Measurements from ENCODE around the gene VASP. TPM values are rescaled to one million over a fixed set of nuclear protein-coding genes. Genes with fewer than 3 reads are reported as not detected.

Gene VASP
- total and polyA plus RNA-seq, 2 experiments from 2014 or later, result 60.3 to 147 TPM

- H3K27me3 ChIP-seq (ENCODE audit: insufficient read depth), result peaks cover 26% of the 10 kb centered on the region
- H3F3A ChIP-seq (replicated peaks; ENCODE audit: low read depth), result peaks cover 32% of the 10 kb centered on the region
- peaks cover 33% of the 10 kb centered on the region for H3K27me3 Mint-ChIP-seq (ENCODE audit: insufficient read depth, low read depth, poor library complexity)
- peaks cover 20% of the 10 kb centered on the region for H4K20me1 ChIP-seq (replicated peaks; ENCODE audit: insufficient read depth)
- peaks cover 18% of the 10 kb centered on the region for H3K4me1 Mint-ChIP-seq
- DNase-seq (ENCODE audit: low spot score), result peak; percentile 85
- H3K36me3 ChIP-seq (ENCODE audit: insufficient read depth), result peaks cover 20% of the 10 kb centered on the region
- H3K9me3 Mint-ChIP-seq, result peaks cover 16% of the 10 kb centered on the region
- H3K36me3 Mint-ChIP-seq (ENCODE audit: low read depth), result peaks cover 55% of the 10 kb centered on the region
- no peaks in the 10 kb centered on the region for H3K9me2 ChIP-seq (ENCODE audit: insufficient read depth)
- peak overlapping the region; percentile 83 for H3K4me2 ChIP-seq
- peak overlapping the region; percentile 7; the same call in 1 of the 2 replicates for H3K27ac ChIP-seq (ENCODE audit: low read depth)
- H3K4me1 ChIP-seq (ENCODE audit: insufficient read depth), result peaks cover 7% of the 10 kb centered on the region
- H2AFZ ChIP-seq, result no peak overlapping the region
- H3K4me3 Mint-ChIP-seq, result peak overlapping the region; percentile 78
- peak; percentile 36 for ATAC-seq
- no peaks in the 10 kb centered on the region for H3K79me2 ChIP-seq (replicated peaks; ENCODE audit: insufficient read depth)
- peak; percentile 35; the same call in 1 of the 2 replicates for TF ChIP-seq POLR2AphosphoS5 (IDR thresholded peaks at IDR 0.05; ENCODE audit: low read depth)
- no peak for TF ChIP-seq ETS1 (IDR thresholded peaks at IDR 0.05)
- TF ChIP-seq CTCF (conservative IDR thresholded peaks at IDR 0.05; ENCODE audit: low read depth in 2 of 2), result 0 out of 4 replicates have a peak, but pooled peaks of 1 of the 2 experiments have one; percentile 0
- H3K27ac Mint-ChIP-seq, result peak overlapping the region; percentile 42
- peak overlapping the region; percentile 65 for H3K4me3 ChIP-seq
These were observed 21.0 kb downstream of the VASP start for GRCh38 chr19:45528149-45528743.

- peaks cover 48% of the 10 kb centered on the region for H3K36me3 Mint-ChIP-seq (ENCODE audit: low read depth)
- H3K4me3 Mint-ChIP-seq, result peak overlapping the region; percentile 78
- H3K27ac Mint-ChIP-seq, result peak overlapping the region; percentile 42
These were observed 21.6 kb downstream of the VASP start for GRCh38 chr19:45528744-45529419.

More at GRCh38 chr19:45528744-45529419, 21.6 kb downstream of the VASP start:
- Histone ChIP-seq H3K4me1 (ENCODE audit: insufficient read depth) (peaks cover 7% of the 10 kb centered on the region), H3K79me2 (replicated peaks; ENCODE audit: insufficient read depth) (no peaks in the 10 kb centered on the region), H3K9me2 (ENCODE audit: insufficient read depth) (no peaks in the 10 kb centered on the region), H3K27me3 (ENCODE audit: insufficient read depth) (peaks cover 26% of the 10 kb centered on the region), H3F3A (replicated peaks; ENCODE audit: low read depth) (peaks cover 32% of the 10 kb centered on the region), H3K4me2 (peak overlapping the region; percentile 83), H3K4me3 (peak overlapping the region; percentile 65), H3K27ac (ENCODE audit: low read depth) (no peak overlapping the region), H2AFZ (peak overlapping the region; percentile 99), H4K20me1 (replicated peaks; ENCODE audit: insufficient read depth) (peaks cover 20% of the 10 kb centered on the region), H3K36me3 (ENCODE audit: insufficient read depth) (peaks cover 20% of the 10 kb centered on the region)
- 0 out of 2 replicates have a peak, but pooled peaks have one; percentile 1 for TF ChIP-seq CREB1 (CRISPR knock-in tag; IDR thresholded peaks at IDR 0.05; ENCODE audit: low read depth)
- TF ChIP-seq POLR2AphosphoS5 (IDR thresholded peaks at IDR 0.05; ENCODE audit: low read depth), result no peak
- no peak for TF ChIP-seq EZH2 (IDR thresholded peaks at IDR 0.05; ENCODE audit: low read depth, unreplicated experiment)
- peak in 1 of 2 experiments; percentile 55; a peak in 2 of 4 replicates for TF ChIP-seq CTCF (conservative IDR thresholded peaks at IDR 0.05; ENCODE audit: low read depth in 2 of 2)
- TF ChIP-seq JUNB (IDR thresholded peaks at IDR 0.05; ENCODE audit: unreplicated experiment), result no peak
- H3K4me1 Mint-ChIP-seq, result peaks cover 16% of the 10 kb centered on the region
- peaks cover 16% of the 10 kb centered on the region for H3K9me3 Mint-ChIP-seq
- H3K27me3 Mint-ChIP-seq (ENCODE audit: insufficient read depth, low read depth, poor library complexity), result peaks cover 33% of the 10 kb centered on the region
- ATAC-seq, result peak; percentile 83
- peak; percentile 97 for DNase-seq (ENCODE audit: low spot score)

Measured in GM23338 (cell line).